Uterine smooth muscle cell (primary cell): Measurements from ENCODE around the gene SPATA2L. TPM values are rescaled to one million over a fixed set of nuclear protein-coding genes. Genes with fewer than 3 reads are reported as not detected.

ENCODE experiments used
- total RNA-seq: library from RNA; depleted of rRNA; stranded (reverse); fragments of >200 nt; gene quantifications from 2 replicates; pipeline ENCODE4 v1.2.3, GENCODE V29; 2014

SPATA2L gene
- 14.4 and 16.9 TPM in 2 replicates for total RNA-seq

DNA sequence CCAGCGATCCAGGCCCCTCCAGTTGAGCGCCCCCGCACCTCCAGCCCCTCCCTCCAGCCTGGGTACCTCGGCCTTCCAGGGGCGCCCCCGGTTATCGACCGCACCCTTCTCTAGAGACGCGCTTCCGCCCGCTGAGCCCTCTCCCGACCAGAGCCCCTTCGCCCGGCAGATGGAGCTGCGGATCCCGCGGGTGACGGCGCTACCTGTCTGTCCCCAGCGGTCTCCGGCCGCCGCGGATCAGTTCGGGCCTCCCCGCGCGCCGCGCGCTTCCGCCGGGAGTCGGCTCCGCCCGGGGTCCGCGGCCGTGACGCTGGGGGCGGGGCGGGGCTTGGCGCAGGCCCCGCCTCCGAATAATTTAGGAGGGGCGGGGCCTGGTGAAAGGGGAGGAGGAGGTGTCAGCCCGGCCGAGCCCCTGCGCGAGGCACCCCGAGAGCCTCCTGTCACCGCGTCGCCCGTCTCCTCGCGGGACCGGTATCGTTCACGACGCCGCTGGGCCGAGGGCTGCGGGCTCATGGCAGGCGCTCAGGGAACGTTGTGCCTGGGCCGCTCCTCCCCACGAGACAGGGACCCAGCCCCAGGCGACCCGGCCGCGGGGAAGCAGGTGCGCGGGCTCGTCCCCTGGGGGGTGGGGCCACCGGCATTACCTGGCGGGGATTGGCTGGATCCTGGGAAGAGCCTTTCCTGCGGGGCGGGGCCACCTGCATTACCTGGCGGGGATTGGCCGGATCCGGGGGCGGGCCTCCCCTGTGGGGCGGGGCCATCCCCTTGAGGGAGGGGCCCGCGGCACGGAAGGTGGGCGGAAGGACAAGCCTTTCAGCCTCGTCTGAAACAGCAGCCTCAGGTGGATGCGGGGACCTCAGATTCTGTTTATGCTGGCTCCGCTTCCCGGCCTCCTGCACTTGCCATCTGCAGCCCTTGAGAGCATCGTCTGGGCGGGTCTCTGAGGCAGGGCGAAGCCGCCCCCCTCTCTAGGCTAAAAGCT lies at the start of gene SPATA2L:
Gene SPATA2L (minus strand): TSS at position 281 of the 982 bp plus-strand sequence. CDS start 473 bp downstream, outside the sequence.

GRCh38 chr16:89720813-89721545 lies 19.5 kb upstream of the SPATA2L start, which contains the start of the genes VPS9D1 and ZNF276:
Gene VPS9D1 (minus strand): TSS chr16:89720898. CDS start chr16:89720861, 37 bp downstream.
Gene ZNF276 (plus strand): TSS chr16:89721537. CDS start chr16:89721641, 104 bp downstream.

GRCh38 chr16:89686520-89687091 lies 14.9 kb downstream of the SPATA2L start, which contains the start of gene CDK10:
Gene CDK10 (plus strand): TSS chr16:89686689. CDS start chr16:89686711, 22 bp downstream.

GRCh38 chr16:89657442-89658220 lies 43.9 kb downstream of the SPATA2L start, which contains the start of the genes CHMP1A and SPATA33:
Gene CHMP1A (minus strand): TSS chr16:89657708. CDS start chr16:89657588, 120 bp downstream.
Gene SPATA33 (plus strand): TSS chr16:89657836. CDS start chr16:89657912, 76 bp downstream.

Other genes with a start within 250 kb of the SPATA2L start
- gene ANKRD11, start 211.1 kb downstream of the SPATA2L start, total RNA-seq: 89.4 and 93.5 TPM in 2 replicates
- 115 and 133 TPM in 2 replicates for gene SPG7, start 193.3 kb downstream of the SPATA2L start, total RNA-seq
- 1,799 and 3,143 TPM in 2 replicates for gene RPL13, start 141.0 kb downstream of the SPATA2L start, total RNA-seq
- 18.5 and 27.7 TPM in 2 replicates for gene CPNE7, start 125.9 kb downstream of the SPATA2L start, total RNA-seq
- gene DPEP1, start 88.1 kb downstream of the SPATA2L start, total RNA-seq: not detected in 2 replicates
- gene CHMP1A, start 44.0 kb downstream of the SPATA2L start, total RNA-seq: 76.9 and 94.3 TPM in 2 replicates
- 2.9 and 3.2 TPM in 2 replicates for gene SPATA33, start 43.9 kb downstream of the SPATA2L start, total RNA-seq
- 58.2 and 58.4 TPM in 2 replicates for gene CDK10, start 15.0 kb downstream of the SPATA2L start, total RNA-seq
- gene VPS9D1, start 19.2 kb upstream of the SPATA2L start, total RNA-seq: 8.1 and 8.9 TPM in 2 replicates
- 16.7 and 17.2 TPM in 2 replicates for gene ZNF276, start 19.8 kb upstream of the SPATA2L start, total RNA-seq
- 12.4 and 38.7 TPM in 2 replicates for gene FANCA, start 114.9 kb upstream of the SPATA2L start, total RNA-seq
- 1.1 and 1.4 TPM in 2 replicates for gene SPIRE2, start 126.8 kb upstream of the SPATA2L start, total RNA-seq
- 182 and 215 TPM in 2 replicates for gene TCF25, start 171.9 kb upstream of the SPATA2L start, total RNA-seq
- gene MC1R, start 217.2 kb upstream of the SPATA2L start, total RNA-seq: 4.4 and 7.5 TPM in 2 replicates
- 443 and 596 TPM in 2 replicates for gene TUBB3, start 221.6 kb upstream of the SPATA2L start, total RNA-seq
- gene DEF8, start 247.1 kb upstream of the SPATA2L start, total RNA-seq: 110 and 119 TPM in 2 replicates